Muscle of leg (tissue), 11 donors: Measurements from ENCODE around the gene ERCC4. TPM values are rescaled to one million over a fixed set of nuclear protein-coding genes. Genes with fewer than 3 reads are reported as not detected.

ENCODE experiments used
- DNase-seq: peaks from one replicate; pipeline ENCODE4 v3.0.0; 2013
- H3K27ac ChIP-seq: one replicate; pipeline ENCODE4 v1.5.1; 2013; ENCODE audit warnings: mild to moderate bottlenecking, low read length, control low read depth
- H3K27me3 ChIP-seq: one replicate; pipeline ENCODE4 v1.6.1; 2013; ENCODE audit warnings: low read length; ENCODE audit not compliant: control insufficient read depth, insufficient read depth
- H3K36me3 ChIP-seq: one replicate; pipeline ENCODE4 v1.6.1; 2013; ENCODE audit warnings: low read length; ENCODE audit not compliant: control insufficient read depth, insufficient read depth
- H3K4me1 ChIP-seq: one replicate; pipeline ENCODE4 v1.6.1; 2013; ENCODE audit warnings: low read length; ENCODE audit not compliant: control insufficient read depth, insufficient read depth
- H3K4me3 ChIP-seq: one replicate; pipeline ENCODE4 v1.5.1; 2013; ENCODE audit warnings: low read length, control low read depth
- H3K9me3 ChIP-seq: replicated peaks from 2 replicates; pipeline ENCODE4 v1.6.1; 2013; ENCODE audit warnings: low read depth, low read length; ENCODE audit not compliant: control insufficient read depth
- WGBS: methylation state at CpG from one replicate; pipeline ENCODE4 v1.1.5; 2013; ENCODE audit warnings: missing lambda C conversion rate; ENCODE audit not compliant: insufficient coverage; 5-methylcytosine and 5-hydroxymethylcytosine counted together
- polyA plus RNA-seq, 8 donors: library from polyadenylated mRNA; unstranded; fragments of 120-200 nt; gene quantifications; one replicate each; pipeline versions ENCODE4 v1.2.1 to v1.2.3, GENCODE V29; 2013; ENCODE audit warnings: inconsistent platforms in 1 of 8, low replicate concordance in 1 of 8; ENCODE audit not compliant: insufficient read length in 8 of 8, insufficient read depth in 1 of 8
- total RNA-seq: library from RNA; stranded (reverse); fragments of 120-200 nt; gene quantifications from one replicate; pipeline ENCODE4 v1.2.4, GENCODE V29; 2013

The ERCC4 gene
- total and polyA plus RNA-seq, 9 donors = 6.4 to 10.9 (median 8.6) TPM

DNA sequence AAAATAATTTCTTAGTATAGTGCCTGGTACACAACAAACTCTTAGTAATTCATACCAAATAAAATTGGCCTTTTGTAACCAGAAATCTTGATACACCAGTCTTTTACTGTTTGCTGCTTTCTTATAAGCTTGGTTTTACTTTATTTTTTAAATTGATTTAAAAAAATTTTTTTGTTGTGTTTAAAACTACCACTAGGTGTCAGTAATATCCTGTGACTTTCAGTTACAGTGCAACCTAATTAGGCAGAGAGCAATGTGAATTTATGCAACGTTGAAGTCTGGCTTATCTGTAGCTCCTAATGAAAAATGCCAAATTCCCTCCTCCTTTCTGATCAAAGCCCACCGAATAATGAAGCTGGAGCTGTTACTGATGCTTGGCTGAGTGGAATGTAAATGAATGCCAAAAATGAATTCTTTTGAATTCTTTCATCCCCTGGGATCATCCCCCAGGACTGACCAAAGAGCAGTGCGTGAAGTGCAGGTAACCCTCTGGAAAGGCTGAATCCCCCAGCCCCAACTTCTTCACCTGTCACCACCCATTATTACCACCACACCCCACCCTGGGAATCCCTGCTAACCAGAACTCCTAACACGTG, 3.8 kb downstream of the ERCC4 start:
- no peaks in the 10 kb centered on the region for H3K9me3 ChIP-seq
- no CpG with 5 or more reads among the region's 4 CpGs for WGBS
- H3K36me3 ChIP-seq = peaks cover 9% of the 10 kb centered on the region
- H3K4me3 ChIP-seq = no peak overlapping the region
- H3K27me3 ChIP-seq = no peaks in the 10 kb centered on the region
- DNase-seq = peak; percentile 70
- peaks cover 18% of the 10 kb centered on the region for H3K4me1 ChIP-seq
- H3K27ac ChIP-seq = no peak overlapping the region

DNA sequence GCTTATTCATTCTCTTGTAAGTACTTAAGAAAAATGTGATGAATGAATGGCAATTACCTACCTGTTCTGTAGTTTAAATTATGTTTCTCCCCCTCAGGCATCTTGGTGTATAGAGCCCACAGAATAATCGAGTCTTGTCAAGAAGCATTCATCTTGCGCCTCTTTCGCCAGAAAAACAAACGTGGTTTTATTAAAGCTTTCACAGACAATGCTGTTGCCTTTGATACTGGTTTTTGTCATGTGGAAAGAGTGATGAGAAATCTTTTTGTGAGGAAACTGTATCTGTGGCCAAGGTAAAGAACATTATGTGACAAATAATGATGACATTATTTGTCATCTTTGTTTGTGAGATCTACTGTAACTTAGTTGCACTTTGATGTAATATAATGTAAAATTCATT, 6.5 kb downstream of the ERCC4 start:
- Histone ChIP-seq H3K27ac (no peak overlapping the region), H3K9me3 (no peaks in the 10 kb centered on the region), H3K4me3 (no peak overlapping the region), H3K4me1 (peaks cover 3% of the 10 kb centered on the region), H3K27me3 (no peaks in the 10 kb centered on the region), H3K36me3 (peaks cover 13% of the 10 kb centered on the region)
- no CpG with 5 or more reads among the region's 4 CpGs for WGBS
- DNase-seq = no peak

DNA sequence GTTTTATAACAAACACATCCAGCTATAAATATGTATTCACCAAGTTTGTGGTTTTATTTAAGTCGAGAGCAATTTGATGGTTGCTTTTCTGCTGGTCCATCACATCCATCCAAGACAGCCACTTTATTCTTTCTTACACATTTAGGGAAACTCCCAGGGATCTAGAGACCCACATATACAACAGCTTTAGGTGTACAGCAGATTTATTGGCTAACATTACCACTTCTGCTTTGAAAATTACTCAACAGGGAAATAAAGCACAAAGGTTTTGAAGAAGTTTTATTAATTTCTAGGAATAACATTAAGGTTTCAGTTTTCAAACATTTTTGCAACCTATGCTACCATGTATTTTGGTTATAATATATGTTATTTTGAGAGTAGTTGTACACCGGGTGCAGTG, 6.9 kb downstream of the ERCC4 start:
- Histone ChIP-seq H3K36me3 (peaks cover 15% of the 10 kb centered on the region), H3K27me3 (no peaks in the 10 kb centered on the region), H3K4me3 (no peak overlapping the region), H3K4me1 (peaks cover 3% of the 10 kb centered on the region), H3K27ac (no peak overlapping the region), H3K9me3 (no peaks in the 10 kb centered on the region)
- WGBS = no CpG with 5 or more reads among the region's 2 CpGs
- no peak for DNase-seq

DNA sequence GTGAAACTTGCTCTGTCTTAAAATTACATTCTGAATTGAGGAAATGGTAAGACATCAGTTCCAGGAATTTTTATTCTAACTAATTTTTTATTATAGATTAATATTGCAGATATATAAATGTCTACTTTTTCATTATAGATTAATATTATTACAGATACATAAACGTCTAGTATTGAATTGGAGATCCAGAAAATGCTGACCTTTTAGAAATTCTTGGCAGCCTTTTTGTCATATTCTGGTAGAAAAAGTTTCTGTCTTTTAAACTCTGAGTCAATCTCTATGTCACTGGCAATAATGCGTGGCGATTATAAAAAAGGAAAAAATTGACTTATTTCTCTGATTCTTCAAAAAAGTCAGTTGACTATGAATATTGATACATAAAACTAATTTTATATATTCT, 8.7 kb downstream of the ERCC4 start:
- Histone ChIP-seq H3K36me3 (peaks cover 10% of the 10 kb centered on the region), H3K9me3 (no peaks in the 10 kb centered on the region), H3K27me3 (no peaks in the 10 kb centered on the region), H3K27ac (no peak overlapping the region), H3K4me3 (no peak overlapping the region), H3K4me1 (peaks cover 3% of the 10 kb centered on the region)
- no peak for DNase-seq
- WGBS = no CpG with 5 or more reads among the region's 3 CpGs

DNA sequence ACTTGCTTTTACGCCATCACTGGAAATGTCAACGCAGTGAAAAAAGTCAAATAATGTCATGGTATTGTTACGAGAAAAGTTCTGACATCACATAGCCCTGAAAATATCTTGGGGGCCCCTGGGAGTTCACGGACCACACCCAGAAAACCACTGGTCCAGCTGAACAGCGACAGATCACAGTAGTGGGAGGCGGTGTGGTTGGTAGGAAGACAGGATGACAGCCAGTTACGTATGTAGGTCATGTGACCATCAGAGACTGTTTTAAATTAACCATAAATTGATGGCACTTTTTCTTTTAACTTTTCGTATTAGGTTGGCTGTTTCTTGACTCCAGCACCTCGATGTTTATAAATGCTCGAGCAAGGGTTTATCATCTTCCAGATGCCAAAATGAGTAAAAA, 11.9 kb downstream of the ERCC4 start:
- peaks cover 22% of the 10 kb centered on the region for H3K36me3 ChIP-seq
- no peaks in the 10 kb centered on the region for H3K27me3 ChIP-seq
- WGBS = 95% methylated on average over 4 of the region's 10 CpGs
- H3K9me3 ChIP-seq = no peaks in the 10 kb centered on the region
- no peak overlapping the region for H3K4me3 ChIP-seq
- no peak for DNase-seq
- no peak overlapping the region for H3K27ac ChIP-seq
- H3K4me1 ChIP-seq = no peaks in the 10 kb centered on the region

DNA sequence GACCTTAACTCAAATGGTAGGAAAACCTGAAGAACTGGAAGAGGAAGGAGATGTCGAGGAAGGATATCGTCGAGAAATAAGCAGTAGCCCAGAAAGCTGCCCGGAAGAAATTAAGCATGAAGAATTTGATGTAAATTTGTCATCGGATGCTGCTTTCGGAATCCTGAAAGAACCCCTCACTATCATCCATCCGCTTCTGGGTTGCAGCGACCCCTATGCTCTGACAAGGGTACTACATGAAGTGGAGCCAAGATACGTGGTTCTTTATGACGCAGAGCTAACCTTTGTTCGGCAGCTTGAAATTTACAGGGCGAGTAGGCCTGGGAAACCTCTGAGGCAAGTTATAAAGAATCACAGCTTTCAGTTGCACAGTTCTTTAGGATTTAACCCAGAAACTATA, 15.5 kb downstream of the ERCC4 start:
- no peaks in the 10 kb centered on the region for H3K27me3 ChIP-seq
- no peak for DNase-seq
- no peak overlapping the region for H3K27ac ChIP-seq
- WGBS = 46% methylated on average over 5 of the region's 12 CpGs
- H3K4me3 ChIP-seq = no peak overlapping the region
- no peaks in the 10 kb centered on the region for H3K4me1 ChIP-seq
- no peaks in the 10 kb centered on the region for H3K9me3 ChIP-seq
- H3K36me3 ChIP-seq = peaks cover 40% of the 10 kb centered on the region

DNA sequence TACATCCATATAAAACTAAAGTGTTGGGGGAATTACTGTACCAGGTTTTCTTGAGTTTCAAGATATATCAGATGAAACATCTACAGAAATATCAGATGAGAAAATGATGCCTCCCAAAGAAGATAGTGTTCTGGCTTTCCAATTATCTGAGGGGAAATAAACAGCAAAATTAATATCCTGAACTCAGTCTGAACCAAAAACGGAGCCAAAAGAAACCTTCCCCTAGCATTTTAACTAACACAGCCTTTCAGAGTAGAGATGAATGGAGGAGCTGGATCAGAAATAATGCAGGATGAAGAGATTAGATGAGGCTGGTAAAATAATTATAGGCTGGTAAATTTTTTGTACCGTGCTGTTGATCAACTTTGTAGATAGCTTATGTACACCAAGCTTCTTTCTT, 16.2 kb downstream of the ERCC4 start:
- DNase-seq = peak; percentile 72
- Histone ChIP-seq H3K27ac (peak overlapping the region; percentile 20), H3K4me1 (no peaks in the 10 kb centered on the region), H3K27me3 (no peaks in the 10 kb centered on the region), H3K4me3 (no peak overlapping the region), H3K9me3 (no peaks in the 10 kb centered on the region), H3K36me3 (peaks cover 43% of the 10 kb centered on the region)
- WGBS = 17% methylated on average over 1 of the region's 2 CpGs

DNA sequence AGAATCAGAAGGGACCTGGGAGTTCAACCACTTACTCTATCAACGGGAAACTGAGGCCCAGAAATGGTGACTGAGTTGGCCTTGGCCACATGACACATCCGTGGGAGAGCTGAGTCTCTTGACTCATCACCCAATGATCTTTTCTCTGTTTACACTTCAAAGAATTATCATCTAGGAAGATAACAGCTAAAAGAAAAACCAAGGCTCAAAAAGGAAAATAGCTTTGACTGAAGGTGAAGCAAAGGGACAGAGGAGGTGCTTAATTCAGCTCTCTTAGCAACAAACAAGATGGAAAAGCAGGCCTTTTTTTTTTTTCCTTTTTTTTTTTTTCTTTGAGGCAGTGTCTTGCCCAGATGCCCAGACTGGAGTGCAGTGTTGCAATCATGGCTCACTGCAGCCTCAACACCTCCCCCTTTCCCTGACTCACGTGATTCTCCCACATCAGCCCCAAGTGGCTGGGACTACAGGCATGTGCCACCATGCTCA, 16.7 kb downstream of the ERCC4 start:
- peak overlapping the region; percentile 20 for H3K27ac ChIP-seq
- H3K27me3 ChIP-seq = no peaks in the 10 kb centered on the region
- no peaks in the 10 kb centered on the region for H3K9me3 ChIP-seq
- no peaks in the 10 kb centered on the region for H3K4me1 ChIP-seq
- peaks cover 41% of the 10 kb centered on the region for H3K36me3 ChIP-seq
- WGBS = no CpG with 5 or more reads among the region's 3 CpGs
- DNase-seq = no peak
- no peak overlapping the region for H3K4me3 ChIP-seq

DNA sequence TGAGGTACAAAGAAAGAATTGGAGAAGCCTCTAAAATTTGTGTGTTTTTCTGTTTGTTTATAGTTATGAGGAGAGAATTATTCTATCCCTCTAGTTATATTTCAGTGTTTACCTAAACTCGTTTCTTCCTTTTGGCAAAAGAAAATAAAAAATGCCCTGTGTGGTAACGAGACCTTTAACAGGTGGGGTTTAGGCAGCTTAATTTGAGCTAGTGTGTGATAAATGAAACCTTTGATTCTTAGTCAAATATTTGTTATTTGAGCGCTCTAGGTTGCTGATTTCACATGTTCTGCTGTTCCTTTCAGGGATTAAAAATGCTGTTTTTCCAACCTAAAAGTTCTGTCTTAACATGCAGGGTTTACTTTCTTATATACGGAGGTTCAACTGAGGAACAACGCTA, 17.5 kb downstream of the ERCC4 start:
- no CpG with 5 or more reads among the region's 5 CpGs for WGBS
- no peaks in the 10 kb centered on the region for H3K9me3 ChIP-seq
- no peak overlapping the region for H3K27ac ChIP-seq
- no peaks in the 10 kb centered on the region for H3K27me3 ChIP-seq
- H3K36me3 ChIP-seq = peaks cover 37% of the 10 kb centered on the region
- no peaks in the 10 kb centered on the region for H3K4me1 ChIP-seq
- DNase-seq = no peak
- no peak overlapping the region for H3K4me3 ChIP-seq

DNA sequence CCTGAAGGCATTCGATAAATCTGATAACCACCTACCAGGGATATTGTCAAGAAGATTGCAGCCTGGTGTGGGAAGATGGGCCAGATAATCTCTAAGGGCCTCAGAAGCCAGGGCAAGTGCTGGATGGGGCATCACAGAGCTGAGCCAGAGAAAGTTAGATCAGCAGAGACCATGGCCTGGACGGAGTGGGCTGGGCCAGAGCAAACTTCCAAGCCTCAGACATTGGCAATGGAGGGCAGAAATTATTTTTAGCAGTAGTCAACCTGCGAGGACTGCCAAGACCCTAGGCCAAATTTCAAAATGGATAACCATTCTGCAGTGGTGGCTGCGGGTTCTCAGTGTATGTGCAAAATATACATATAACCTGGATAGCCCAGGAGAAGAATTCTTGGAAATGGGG, 18.5 kb downstream of the ERCC4 start:
- WGBS = 72% methylated on average over 2 of the region's 4 CpGs
- Histone ChIP-seq H3K9me3 (no peaks in the 10 kb centered on the region), H3K27ac (no peak overlapping the region), H3K4me1 (no peaks in the 10 kb centered on the region), H3K4me3 (no peak overlapping the region), H3K36me3 (peaks cover 37% of the 10 kb centered on the region), H3K27me3 (no peaks in the 10 kb centered on the region)
- DNase-seq = no peak

DNA sequence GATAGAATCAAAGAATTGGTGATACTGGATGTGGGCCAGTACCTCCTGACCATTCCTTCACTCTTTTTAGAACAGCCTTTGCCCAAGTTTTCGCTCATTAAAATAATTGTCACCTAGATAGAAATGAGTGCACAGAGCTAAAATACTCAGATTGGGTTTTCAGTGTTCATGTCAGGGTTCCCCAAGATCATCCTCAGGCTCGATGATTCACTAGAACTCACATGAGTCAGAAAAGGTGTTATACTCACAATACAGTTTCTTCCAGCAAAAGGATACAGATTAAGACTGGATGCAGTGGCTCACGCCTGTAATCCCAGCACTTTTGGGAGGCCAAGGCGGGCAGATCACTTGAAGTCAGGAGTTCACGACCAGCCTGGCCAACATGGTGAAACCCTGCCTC, 19.9 kb downstream of the ERCC4 start:
- Histone ChIP-seq H3K4me1 (no peaks in the 10 kb centered on the region), H3K27ac (no peak overlapping the region), H3K9me3 (no peaks in the 10 kb centered on the region), H3K36me3 (peaks cover 40% of the 10 kb centered on the region), H3K4me3 (no peak overlapping the region), H3K27me3 (no peaks in the 10 kb centered on the region)
- 70% methylated on average over 2 of the region's 5 CpGs for WGBS
- DNase-seq = no peak
